GM12801 (cell line): ENCODE data around the gene LIN54.

ENCODE experiments used
- CTCF ChIP-seq: IDR thresholded peaks from one replicate; pipeline ENCODE4 v1.5.1; 2011; ENCODE audit warnings: control low read depth; ENCODE audit not compliant: insufficient read length; ENCODE audit errors: extremely low read depth

The LIN54 gene

GRCh38 chr4:82918091-82918490 is 92.5 kb downstream of the LIN54 start:
- TF ChIP-seq CTCF, result no peak

- no peak for TF ChIP-seq CTCF
Measured at GRCh38 chr4:82913305-82913704, 97.3 kb downstream of the LIN54 start.

- no peak for TF ChIP-seq CTCF
Measured at GRCh38 chr4:82909326-82909725, 101.3 kb downstream of the LIN54 start.

GRCh38 chr4:82906469-82906868 is 104.2 kb downstream of the LIN54 start:
- TF ChIP-seq CTCF, result no peak

- TF ChIP-seq CTCF, result no peak
Measured at GRCh38 chr4:82905205-82905604, 105.4 kb downstream of the LIN54 start.

GRCh38 chr4:82903737-82904136 is 106.9 kb downstream of the LIN54 start:
- no peak for TF ChIP-seq CTCF

- TF ChIP-seq CTCF, result no peak
Measured at GRCh38 chr4:82901183-82901718, 109.4 kb downstream of the LIN54 start.
